Measurements from ENCODE around the gene RERE.

The RERE gene

GRCh38 chr1:8408151-8408839, 409.1 kb downstream of the RERE start:
- H3K9ac ChIP-seq (ENCODE audit: low read depth, low read length): peak overlapping the region; percentile 40
- H3K36me3 ChIP-seq (ENCODE audit: control insufficient read depth, insufficient read depth, low read length): no peaks in the 10 kb centered on the region
- no peak overlapping the region for H3K4me3 ChIP-seq (ENCODE audit: low read depth, low read length)
- H3K4me1 ChIP-seq (ENCODE audit: control insufficient read depth, insufficient read depth, low read length): peaks cover 36% of the 10 kb centered on the region
- H3K9me3 ChIP-seq (ENCODE audit: control insufficient read depth, insufficient read depth, low read length): no peaks in the 10 kb centered on the region
- no peaks in the 10 kb centered on the region for H3K27me3 ChIP-seq (ENCODE audit: control insufficient read depth, insufficient read depth, low read length)

GRCh38 chr1:8407652-8408051, 409.8 kb downstream of the RERE start:
- peaks cover 34% of the 10 kb centered on the region for H3K4me1 ChIP-seq (ENCODE audit: control insufficient read depth, insufficient read depth, low read length)
- H3K36me3 ChIP-seq (ENCODE audit: control insufficient read depth, insufficient read depth, low read length): no peaks in the 10 kb centered on the region
- no peak overlapping the region for H3K9ac ChIP-seq (ENCODE audit: low read depth, low read length)
- H3K4me3 ChIP-seq (ENCODE audit: low read depth, low read length): no peak overlapping the region
- no peaks in the 10 kb centered on the region for H3K27me3 ChIP-seq (ENCODE audit: control insufficient read depth, insufficient read depth, low read length)
- no peaks in the 10 kb centered on the region for H3K9me3 ChIP-seq (ENCODE audit: control insufficient read depth, insufficient read depth, low read length)

GRCh38 chr1:8406960-8407359, 410.5 kb downstream of the RERE start:
- Histone ChIP-seq H3K36me3 (ENCODE audit: control insufficient read depth, insufficient read depth, low read length) (no peaks in the 10 kb centered on the region), H3K4me3 (ENCODE audit: low read depth, low read length) (no peak overlapping the region), H3K9ac (ENCODE audit: low read depth, low read length) (no peak overlapping the region), H3K9me3 (ENCODE audit: control insufficient read depth, insufficient read depth, low read length) (no peaks in the 10 kb centered on the region), H3K4me1 (ENCODE audit: control insufficient read depth, insufficient read depth, low read length) (peaks cover 30% of the 10 kb centered on the region), H3K27me3 (ENCODE audit: control insufficient read depth, insufficient read depth, low read length) (no peaks in the 10 kb centered on the region)

- Histone ChIP-seq H3K27me3 (ENCODE audit: control insufficient read depth, insufficient read depth, low read length) (no peaks in the 10 kb centered on the region), H3K9me3 (ENCODE audit: control insufficient read depth, insufficient read depth, low read length) (no peaks in the 10 kb centered on the region), H3K4me3 (ENCODE audit: low read depth, low read length) (no peak overlapping the region), H3K9ac (ENCODE audit: low read depth, low read length) (no peak overlapping the region), H3K4me1 (ENCODE audit: control insufficient read depth, insufficient read depth, low read length) (peaks cover 30% of the 10 kb centered on the region), H3K36me3 (ENCODE audit: control insufficient read depth, insufficient read depth, low read length) (no peaks in the 10 kb centered on the region)
Measured at GRCh38 chr1:8406011-8406410, 411.4 kb downstream of the RERE start.

- H3K36me3 ChIP-seq (ENCODE audit: control insufficient read depth, insufficient read depth, low read length): no peaks in the 10 kb centered on the region
- H3K9ac ChIP-seq (ENCODE audit: low read depth, low read length): no peak overlapping the region
- no peaks in the 10 kb centered on the region for H3K9me3 ChIP-seq (ENCODE audit: control insufficient read depth, insufficient read depth, low read length)
- H3K4me3 ChIP-seq (ENCODE audit: low read depth, low read length): no peak overlapping the region
- peaks cover 21% of the 10 kb centered on the region for H3K4me1 ChIP-seq (ENCODE audit: control insufficient read depth, insufficient read depth, low read length)
- no peaks in the 10 kb centered on the region for H3K27me3 ChIP-seq (ENCODE audit: control insufficient read depth, insufficient read depth, low read length)
Measured at GRCh38 chr1:8404460-8405370, 412.7 kb downstream of the RERE start.

GRCh38 chr1:8402109-8402710, 415.2 kb downstream of the RERE start:
- no peak overlapping the region for H3K9ac ChIP-seq (ENCODE audit: low read depth, low read length)

GRCh38 chr1:8398677-8399076, 418.8 kb downstream of the RERE start:
- no peaks in the 10 kb centered on the region for H3K9me3 ChIP-seq (ENCODE audit: control insufficient read depth, insufficient read depth, low read length)
- H3K4me1 ChIP-seq (ENCODE audit: control insufficient read depth, insufficient read depth, low read length): peaks cover 23% of the 10 kb centered on the region
- no peaks in the 10 kb centered on the region for H3K36me3 ChIP-seq (ENCODE audit: control insufficient read depth, insufficient read depth, low read length)
- H3K9ac ChIP-seq (ENCODE audit: low read depth, low read length): no peak overlapping the region
- no peaks in the 10 kb centered on the region for H3K27me3 ChIP-seq (ENCODE audit: control insufficient read depth, insufficient read depth, low read length)
- no peak overlapping the region for H3K4me3 ChIP-seq (ENCODE audit: low read depth, low read length)

More at GRCh38 chr1:8402109-8402710, 415.2 kb downstream of the RERE start:
- no peaks in the 10 kb centered on the region for H3K9me3 ChIP-seq (ENCODE audit: control insufficient read depth, insufficient read depth, low read length)
- H3K36me3 ChIP-seq (ENCODE audit: control insufficient read depth, insufficient read depth, low read length): no peaks in the 10 kb centered on the region
- no peaks in the 10 kb centered on the region for H3K27me3 ChIP-seq (ENCODE audit: control insufficient read depth, insufficient read depth, low read length)
- H3K4me3 ChIP-seq (ENCODE audit: low read depth, low read length): no peak overlapping the region
- H3K4me1 ChIP-seq (ENCODE audit: control insufficient read depth, insufficient read depth, low read length): peaks cover 6% of the 10 kb centered on the region

- Histone ChIP-seq H3K4me3 (ENCODE audit: low read depth, low read length) (no peak overlapping the region), H3K9me3 (ENCODE audit: control insufficient read depth, insufficient read depth, low read length) (no peaks in the 10 kb centered on the region), H3K4me1 (ENCODE audit: control insufficient read depth, insufficient read depth, low read length) (peaks cover 23% of the 10 kb centered on the region), H3K9ac (ENCODE audit: low read depth, low read length) (no peak overlapping the region), H3K27me3 (ENCODE audit: control insufficient read depth, insufficient read depth, low read length) (no peaks in the 10 kb centered on the region), H3K36me3 (ENCODE audit: control insufficient read depth, insufficient read depth, low read length) (no peaks in the 10 kb centered on the region)
Measured at GRCh38 chr1:8398086-8398485, 419.4 kb downstream of the RERE start.

- no peaks in the 10 kb centered on the region for H3K36me3 ChIP-seq (ENCODE audit: control insufficient read depth, insufficient read depth, low read length)
- H3K9me3 ChIP-seq (ENCODE audit: control insufficient read depth, insufficient read depth, low read length): no peaks in the 10 kb centered on the region
- peaks cover 23% of the 10 kb centered on the region for H3K4me1 ChIP-seq (ENCODE audit: control insufficient read depth, insufficient read depth, low read length)
- no peaks in the 10 kb centered on the region for H3K27me3 ChIP-seq (ENCODE audit: control insufficient read depth, insufficient read depth, low read length)
- H3K4me3 ChIP-seq (ENCODE audit: low read depth, low read length): no peak overlapping the region
- H3K9ac ChIP-seq (ENCODE audit: low read depth, low read length): no peak overlapping the region
Measured at GRCh38 chr1:8397511-8397910, 419.9 kb downstream of the RERE start.

- peaks cover 23% of the 10 kb centered on the region for H3K4me1 ChIP-seq (ENCODE audit: control insufficient read depth, insufficient read depth, low read length)
- no peaks in the 10 kb centered on the region for H3K27me3 ChIP-seq (ENCODE audit: control insufficient read depth, insufficient read depth, low read length)
- H3K4me3 ChIP-seq (ENCODE audit: low read depth, low read length): no peak overlapping the region
- no peaks in the 10 kb centered on the region for H3K9me3 ChIP-seq (ENCODE audit: control insufficient read depth, insufficient read depth, low read length)
- no peak overlapping the region for H3K9ac ChIP-seq (ENCODE audit: low read depth, low read length)
- no peaks in the 10 kb centered on the region for H3K36me3 ChIP-seq (ENCODE audit: control insufficient read depth, insufficient read depth, low read length)
Measured at GRCh38 chr1:8396786-8397406, 420.5 kb downstream of the RERE start.

GRCh38 chr1:8396083-8396785, 421.2 kb downstream of the RERE start:
- no peaks in the 10 kb centered on the region for H3K27me3 ChIP-seq (ENCODE audit: control insufficient read depth, insufficient read depth, low read length)
- H3K9ac ChIP-seq (ENCODE audit: low read depth, low read length): no peak overlapping the region
- H3K36me3 ChIP-seq (ENCODE audit: control insufficient read depth, insufficient read depth, low read length): no peaks in the 10 kb centered on the region
- no peaks in the 10 kb centered on the region for H3K9me3 ChIP-seq (ENCODE audit: control insufficient read depth, insufficient read depth, low read length)
- H3K4me1 ChIP-seq (ENCODE audit: control insufficient read depth, insufficient read depth, low read length): peaks cover 23% of the 10 kb centered on the region
- H3K4me3 ChIP-seq (ENCODE audit: low read depth, low read length): no peak overlapping the region
